DMS114 treated with DMSO at 0.1 percent for 48 hours (cell line): ENCODE data around the gene ABLIM3.

Experiments used
- DNase-seq: peaks from one replicate; lab custom pipeline; 2025; ENCODE audit not compliant: unreplicated experiment; lab: John Stamatoyannopoulos, UW

The ABLIM3 gene

GRCh38 chr5:149141224-149141956 is at the start of gene ABLIM3:
Gene ABLIM3 (plus strand): TSS chr5:149141493. CDS start chr5:149142096, 603 bp downstream.
- peak; percentile 21 for DNase-seq

DNA sequence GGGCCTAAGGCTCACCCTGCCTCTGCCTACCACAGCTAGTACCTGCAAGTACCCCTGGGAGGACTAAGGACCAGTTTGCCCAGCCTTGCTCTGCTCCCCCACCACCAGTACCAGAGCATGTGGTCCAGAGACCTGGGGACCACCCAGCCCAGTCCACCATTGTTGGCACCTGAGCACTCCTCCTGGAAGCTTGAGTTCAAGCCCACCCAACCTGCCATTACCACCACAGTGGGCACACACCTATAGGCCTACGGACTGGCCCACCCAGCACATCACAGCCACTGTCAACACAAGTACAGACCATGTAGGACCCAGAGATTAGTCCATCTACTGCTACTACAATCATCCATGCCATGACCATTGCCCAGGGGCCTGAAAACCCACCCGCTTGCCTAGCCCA is 47.7 kb upstream of the ABLIM3 start:
- no peak for DNase-seq

- no peak for DNase-seq
Observed at GRCh38 chr5:149094996-149095395, 46.3 kb upstream of the ABLIM3 start.

DNA sequence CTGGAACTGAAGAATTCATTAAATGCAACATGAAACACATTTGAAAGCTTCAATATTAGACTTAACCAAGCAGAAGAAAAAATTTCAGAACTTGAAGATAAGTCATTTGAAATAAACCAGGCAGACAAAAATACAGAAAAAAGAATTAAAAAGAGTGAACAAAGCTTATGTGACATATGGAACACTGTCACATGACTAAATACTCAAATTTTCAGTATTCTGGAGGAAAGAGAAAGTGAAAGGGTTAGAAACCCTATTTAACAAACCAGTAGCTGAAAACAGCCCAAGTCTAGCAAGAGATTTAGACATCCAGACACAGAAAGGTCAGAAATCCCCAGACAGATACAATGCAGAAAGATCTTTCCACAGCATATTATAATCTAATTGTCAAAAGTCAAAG is 41.4 kb upstream of the ABLIM3 start:
- DNase-seq: no peak

- DNase-seq: no peak
Observed at GRCh38 chr5:149100331-149100730, 41.0 kb upstream of the ABLIM3 start.

DNA sequence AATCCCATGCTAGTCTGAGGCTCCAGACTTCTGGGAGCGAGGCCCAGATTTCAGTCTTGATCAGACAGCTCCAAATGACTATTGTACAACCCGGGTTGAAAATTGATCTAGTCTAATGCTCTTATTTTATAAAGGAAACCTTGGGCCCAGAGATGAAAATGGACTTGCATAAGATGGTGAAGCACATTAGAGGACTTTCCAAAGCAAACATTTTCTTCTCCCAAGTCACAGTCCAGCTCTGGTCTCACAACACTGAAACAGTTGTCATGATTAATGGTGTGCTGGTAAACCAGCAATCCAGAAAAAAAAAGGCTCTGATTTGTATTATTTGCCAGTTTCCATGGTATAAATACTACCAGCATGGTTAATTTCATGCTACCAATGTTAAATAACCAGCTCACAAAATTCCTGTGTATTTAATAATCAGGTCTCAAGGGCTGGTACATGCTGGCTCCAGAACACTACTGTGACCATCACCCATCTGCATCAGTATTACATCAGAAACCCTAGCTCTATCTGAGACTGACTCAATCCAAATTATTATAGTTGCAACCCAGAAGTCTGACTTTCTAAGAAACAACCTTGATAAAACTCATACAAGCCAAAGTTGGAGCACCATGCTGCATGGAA is 32.5 kb upstream of the ABLIM3 start:
- no peak for DNase-seq

DNA sequence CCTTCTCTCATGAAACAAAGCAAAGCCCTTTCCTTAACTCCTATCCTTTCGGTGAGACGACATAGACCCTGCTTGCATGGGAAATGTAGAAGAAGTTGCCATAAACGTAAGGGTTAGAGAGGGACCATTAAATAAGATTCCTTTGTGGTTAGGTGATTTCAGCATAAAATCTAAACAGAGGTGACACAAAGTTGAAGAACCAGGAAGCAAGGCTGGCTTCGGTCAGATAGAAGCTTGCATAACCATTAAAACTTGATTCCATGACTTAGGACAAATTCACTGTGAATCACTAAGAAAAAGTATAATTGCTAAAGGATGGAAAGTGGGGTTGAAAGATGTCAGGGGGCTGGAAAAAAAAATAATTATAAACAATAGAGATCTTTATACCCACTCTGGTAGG is 30.9 kb upstream of the ABLIM3 start:
- DNase-seq: no peak

DNA sequence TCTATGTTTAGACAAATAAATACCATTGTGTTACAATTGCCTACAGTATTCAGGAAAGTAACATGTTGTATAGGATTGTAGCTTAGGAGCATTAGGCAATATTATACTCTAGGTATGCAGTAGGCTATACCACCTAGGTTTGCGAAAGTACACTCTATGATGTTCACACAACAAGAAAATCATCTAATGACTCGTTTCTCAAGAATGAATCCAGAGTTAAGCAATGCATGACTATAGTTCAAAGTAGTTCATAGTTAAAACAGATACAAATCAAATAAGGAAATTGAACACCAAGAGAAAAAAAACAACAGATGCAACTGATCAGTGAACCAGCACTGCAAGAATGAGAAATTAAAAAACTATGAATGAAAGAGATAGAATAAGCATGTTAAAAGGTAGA is 27.6 kb upstream of the ABLIM3 start:
- DNase-seq: no peak

- DNase-seq: peak; percentile 80
Observed at GRCh38 chr5:149114403-149115312, 26.6 kb upstream of the ABLIM3 start.

GRCh38 chr5:149117970-149118369 is 23.3 kb upstream of the ABLIM3 start:
- DNase-seq: no peak

DNA sequence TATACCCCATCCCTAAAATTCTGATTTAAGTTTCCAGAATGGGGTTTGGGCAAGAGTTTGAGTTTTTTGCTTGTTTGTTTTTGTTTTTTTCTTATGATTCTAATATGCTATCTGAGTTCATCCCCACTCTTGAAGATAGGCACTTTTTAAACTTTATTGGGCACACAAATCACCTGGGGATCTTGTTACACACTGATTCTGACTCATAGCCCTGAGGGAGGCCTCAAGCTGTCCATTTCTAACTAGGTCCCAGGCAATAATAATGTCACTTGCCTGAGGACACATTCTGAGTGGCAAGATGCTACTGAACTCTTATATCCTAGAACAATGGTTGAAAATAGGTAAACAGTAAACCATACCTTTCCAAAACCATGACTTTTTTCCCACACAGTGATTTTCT is 22.8 kb upstream of the ABLIM3 start:
- no peak for DNase-seq

DNA sequence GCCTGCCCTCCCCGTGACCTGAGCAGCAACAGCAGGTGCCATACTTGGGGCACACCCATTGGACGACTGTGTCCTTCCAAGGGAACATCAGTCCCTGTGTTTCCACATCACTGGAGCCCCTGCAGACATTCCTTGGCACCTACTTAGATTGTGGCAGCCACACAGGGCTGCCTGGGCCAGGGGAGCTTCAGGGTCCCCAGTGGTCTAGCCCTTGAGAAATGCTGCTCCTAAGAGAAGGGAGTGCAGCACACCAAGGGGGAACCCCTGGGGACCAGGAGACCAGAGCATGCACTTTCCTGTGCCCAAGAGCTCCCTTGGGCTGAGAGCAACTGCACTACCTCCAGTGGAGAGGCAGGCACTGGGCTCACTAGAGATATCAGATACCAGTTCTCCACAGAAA is 20.1 kb upstream of the ABLIM3 start:
- DNase-seq: no peak

GRCh38 chr5:149123211-149123610 is 18.1 kb upstream of the ABLIM3 start:
- no peak for DNase-seq

DNA sequence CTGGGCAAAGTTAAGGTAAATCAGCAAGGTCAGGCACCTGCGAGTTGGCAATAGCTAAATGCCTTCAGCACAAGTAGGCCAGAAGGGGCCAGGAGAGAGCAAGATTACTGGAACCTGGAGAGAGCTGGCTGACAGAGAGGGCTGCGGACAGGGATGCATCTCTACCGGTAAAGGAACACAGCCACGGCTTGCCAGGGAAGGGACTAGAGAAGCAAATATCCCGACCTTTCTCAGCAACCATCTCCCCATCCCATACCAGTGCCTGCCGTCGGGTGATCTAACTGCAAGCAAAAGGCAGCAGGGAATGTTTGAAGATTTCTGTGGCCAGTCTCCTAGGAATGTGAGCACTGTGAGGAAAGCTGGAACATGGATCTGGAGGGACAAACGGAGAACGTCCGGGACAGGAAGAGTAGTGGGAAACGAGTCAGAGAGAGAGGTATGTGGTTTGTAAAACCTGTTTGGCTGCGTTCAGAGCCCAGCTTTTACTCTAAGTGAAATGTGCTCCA is 15.9 kb upstream of the ABLIM3 start:
- DNase-seq: no peak

DNA sequence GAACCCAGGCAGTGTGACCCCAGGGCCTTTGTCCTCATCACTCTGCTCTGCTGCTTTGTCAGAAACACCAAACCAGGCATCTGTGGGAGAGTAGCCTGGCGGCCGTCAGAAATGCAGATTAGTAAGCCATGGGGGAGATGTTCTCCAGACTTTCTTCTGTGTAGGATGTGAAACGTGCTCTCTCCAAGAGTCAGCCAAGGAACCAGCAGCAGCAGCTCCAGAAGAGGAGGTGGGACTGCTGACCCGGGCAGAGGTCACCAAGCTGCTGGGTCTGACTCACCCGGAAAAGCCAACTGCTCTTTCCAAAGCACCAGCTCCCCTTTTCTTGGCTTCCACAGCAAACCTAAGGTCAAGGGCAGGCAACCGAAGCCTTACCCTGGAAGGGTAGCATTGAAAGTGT is 14.4 kb upstream of the ABLIM3 start:
- DNase-seq: no peak

DNA sequence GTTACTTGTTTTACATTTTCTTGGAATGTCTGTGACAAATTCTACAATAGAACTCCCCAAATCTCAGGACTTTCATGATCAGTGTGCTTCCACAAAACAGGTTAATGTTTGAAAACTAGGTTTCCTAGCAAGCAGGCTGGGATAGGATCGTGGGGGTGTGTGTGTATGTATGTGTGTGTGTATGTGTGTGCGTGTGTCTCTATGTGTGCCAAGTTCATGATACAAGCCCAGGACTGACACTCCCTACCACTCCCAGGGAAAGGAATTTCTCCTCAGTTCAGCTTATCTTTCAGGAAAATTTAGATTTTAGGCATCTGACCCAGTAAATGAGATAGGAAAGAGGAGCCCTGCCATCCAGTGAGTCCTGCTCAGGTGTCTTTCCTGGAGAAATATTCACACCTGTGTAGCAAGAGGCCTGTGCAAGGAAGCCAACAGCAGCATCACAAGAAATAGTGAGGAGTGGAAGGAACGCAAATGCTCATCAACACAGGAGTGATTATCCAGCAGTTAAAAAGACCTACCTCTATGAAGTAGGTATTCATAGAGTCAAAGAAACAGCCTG is 13.8 kb upstream of the ABLIM3 start:
- no peak for DNase-seq

DNA sequence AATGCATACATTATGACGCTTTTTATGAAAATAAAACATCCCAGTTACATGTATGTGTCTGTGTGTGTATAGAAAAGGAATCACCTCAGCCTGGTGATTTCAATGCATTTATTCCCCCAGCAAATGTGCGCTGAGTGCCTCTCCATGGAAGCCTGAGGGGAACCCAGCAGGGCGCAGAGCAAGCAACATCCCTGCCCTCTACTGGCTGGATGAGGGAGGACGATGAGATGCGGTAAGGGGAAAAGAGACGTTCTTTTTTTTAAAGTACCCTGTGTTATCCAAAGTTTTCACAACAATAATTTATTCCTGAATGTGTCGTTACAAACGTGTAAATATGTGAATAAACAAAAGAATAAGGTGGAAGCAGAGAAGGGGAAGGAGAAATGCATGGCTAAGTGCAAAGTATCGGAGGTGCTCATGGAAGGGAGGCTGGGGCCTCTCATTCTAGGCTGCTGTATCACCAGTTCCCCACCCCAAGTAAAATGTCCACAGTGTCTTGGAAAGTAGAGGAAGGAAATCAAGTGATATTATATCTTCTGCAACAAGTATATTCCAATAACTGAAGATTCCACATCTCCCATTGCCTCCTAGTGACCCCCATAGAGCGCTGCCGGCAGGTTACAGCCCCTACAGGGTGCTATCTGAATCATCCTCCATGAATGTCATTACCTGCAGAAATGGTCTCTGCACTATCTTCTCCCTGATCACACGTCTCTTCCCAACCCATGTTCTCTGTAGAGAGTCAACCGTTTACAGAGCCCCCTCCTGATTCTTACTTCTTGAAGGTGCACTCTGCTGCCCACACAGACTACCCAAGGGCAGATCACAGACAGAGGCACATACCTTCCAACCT is 13.0 kb upstream of the ABLIM3 start:
- DNase-seq: peak; percentile 25

- DNase-seq: no peak
Observed at GRCh38 chr5:149129181-149129580, 12.1 kb upstream of the ABLIM3 start.

DNA sequence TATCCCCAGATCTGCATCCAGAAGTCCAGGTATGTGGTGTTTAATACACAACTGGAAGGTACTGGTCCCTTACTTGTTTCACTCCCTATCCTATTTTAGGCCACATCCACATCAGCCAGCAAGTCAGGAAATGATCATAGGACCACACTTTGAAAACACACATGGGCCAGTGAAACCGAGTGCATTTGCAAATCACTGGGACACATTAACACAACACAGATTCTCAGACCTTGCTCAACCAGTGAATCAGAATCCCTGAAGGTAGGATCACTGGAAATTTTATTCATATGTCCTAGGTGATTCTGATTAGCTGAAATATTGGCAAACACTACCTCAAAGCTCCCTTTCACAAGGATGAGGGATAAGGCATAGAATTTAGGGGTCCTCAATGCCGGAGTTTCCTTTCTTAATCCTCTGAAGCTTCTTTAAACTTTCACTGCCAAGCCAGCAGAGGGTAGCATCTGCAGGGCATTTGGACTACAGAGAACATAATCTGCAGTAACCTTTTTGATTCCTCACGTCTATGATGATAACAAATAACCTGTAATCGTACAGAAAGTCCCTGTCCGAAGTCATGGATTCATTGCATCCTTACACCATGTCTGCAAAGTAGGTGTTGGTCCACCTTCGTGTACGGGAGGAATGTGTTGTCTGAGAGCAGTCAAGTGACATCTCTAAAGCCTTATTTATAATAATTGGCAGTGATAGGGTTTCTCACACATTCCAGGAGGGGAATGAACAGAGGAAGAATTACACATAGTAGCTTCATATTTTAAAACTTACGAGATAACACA is 11.0 kb upstream of the ABLIM3 start:
- no peak for DNase-seq

- DNase-seq: no peak
Observed at GRCh38 chr5:149132474-149132873, 8.8 kb upstream of the ABLIM3 start.
